Lower lobe of right lung (tissue), 2 donors: Measurements from ENCODE around the gene DDN. TPM values are rescaled to one million over a fixed set of nuclear protein-coding genes. Genes with fewer than 3 reads are reported as not detected.

Source experiments
- ATAC-seq, 2 donors: fragments of 200-7000 bp; cut with Tn5 transposase; one replicate each; pipeline ENCODE4 v1.9.1; 2020 to 2022; ENCODE audit warnings: mild to moderate bottlenecking in 2 of 2, moderate library complexity in 2 of 2
- DNase-seq: peaks from one replicate; pipeline ENCODE4 v3.0.0-alpha.2; 2020
- H3K27ac ChIP-seq: fragments of 200-600 bp; one replicate; pipeline ENCODE4 v1.8.0; 2022
- H3K27me3 ChIP-seq: fragments of 200-600 bp; one replicate; pipeline ENCODE4 v1.8.0; 2022; ENCODE audit warnings: low read depth
- H3K36me3 ChIP-seq: fragments of 200-600 bp; one replicate; pipeline ENCODE4 v1.8.0; 2022; ENCODE audit warnings: mild to moderate bottlenecking
- H3K4me1 ChIP-seq: fragments of 200-600 bp; one replicate; pipeline ENCODE4 v1.8.0; 2022
- H3K4me3 ChIP-seq: fragments of 200-600 bp; one replicate; pipeline ENCODE4 v1.8.0; 2022; ENCODE audit warnings: mild to moderate bottlenecking
- H3K9me3 ChIP-seq: fragments of 200-600 bp; one replicate; pipeline ENCODE4 v1.8.0; 2022
- CTCF ChIP-seq: fragments of 200-600 bp; IDR thresholded peaks from one replicate; pipeline ENCODE4 v1.8.0; 2022; ENCODE audit warnings: antibody characterized with exemption, mild to moderate bottlenecking
- intact Hi-C: fragments of 100-400 bp; cut with DNase I; formaldehyde crosslinking; loops from one replicate; pipeline ENCODE4 v1.11.0; 2022
- total RNA-seq: library from RNA; stranded (reverse); fragmentation: NEBNext Ultra II Directional; extraction: Animal tissue kit (Norgen Biotek cat#: 25700); gene quantifications from one replicate; pipeline ENCODE4 v1.2.1, GENCODE V29; 2021
- donor health status: DM: no; HTN: yes; CAD: no; lungs with severe emphysema.

Gene DDN
- total RNA-seq, 1 donor from 2014 or later: not detected

- H3K36me3 ChIP-seq: peaks cover 98% of the 10 kb centered on the region
Observed at GRCh38 chr12:49030119-49030518, 30.9 kb upstream of the DDN start.

GRCh38 chr12:49028666-49029275, 29.6 kb upstream of the DDN start:
- intact Hi-C loops: no loop called here
- H3K4me1 ChIP-seq: peaks cover 9% of the 10 kb centered on the region
- no peak overlapping the region for H3K4me3 ChIP-seq
- peaks cover 98% of the 10 kb centered on the region for H3K36me3 ChIP-seq
- H3K27me3 ChIP-seq: no peaks in the 10 kb centered on the region
- ATAC-seq (no peak), DNase-seq (no peak)
- no peak overlapping the region for H3K27ac ChIP-seq
- TF ChIP-seq CTCF: no peak
- no peaks in the 10 kb centered on the region for H3K9me3 ChIP-seq

More at GRCh38 chr12:49030119-49030518, 30.9 kb upstream of the DDN start:
- peaks cover 9% of the 10 kb centered on the region for H3K4me1 ChIP-seq
- intact Hi-C loops: no loop called here
- no peak overlapping the region for H3K4me3 ChIP-seq
- no peaks in the 10 kb centered on the region for H3K27me3 ChIP-seq
- no peak for TF ChIP-seq CTCF
- DNase-seq (no peak), ATAC-seq (no peak)
- no peaks in the 10 kb centered on the region for H3K9me3 ChIP-seq
- no peak overlapping the region for H3K27ac ChIP-seq

- Histone ChIP-seq H3K27ac (no peak overlapping the region), H3K36me3 (peaks cover 98% of the 10 kb centered on the region), H3K4me1 (peaks cover 3% of the 10 kb centered on the region), H3K4me3 (no peak overlapping the region), H3K9me3 (no peaks in the 10 kb centered on the region), H3K27me3 (no peaks in the 10 kb centered on the region)
- DNase-seq: no peak
- no peak for ATAC-seq
- intact Hi-C loops: no loop called here
- no peak for TF ChIP-seq CTCF
Observed at GRCh38 chr12:49027846-49028555, 28.8 kb upstream of the DDN start.

GRCh38 chr12:49026678-49027480, 27.7 kb upstream of the DDN start:
- no peaks in the 10 kb centered on the region for H3K9me3 ChIP-seq
- H3K4me3 ChIP-seq: no peak overlapping the region
- no peak overlapping the region for H3K27ac ChIP-seq
- intact Hi-C loops: no loop called here
- no peaks in the 10 kb centered on the region for H3K27me3 ChIP-seq
- TF ChIP-seq CTCF: no peak
- ATAC-seq: no peak
- DNase-seq: no peak
- no peaks in the 10 kb centered on the region for H3K4me1 ChIP-seq
- peaks cover 98% of the 10 kb centered on the region for H3K36me3 ChIP-seq

GRCh38 chr12:49026101-49026500, 26.9 kb upstream of the DDN start:
- intact Hi-C loops: no loop called here
- no peak overlapping the region for H3K4me3 ChIP-seq
- ATAC-seq (no peak), DNase-seq (no peak)
- TF ChIP-seq CTCF: no peak
- no peaks in the 10 kb centered on the region for H3K4me1 ChIP-seq
- no peaks in the 10 kb centered on the region for H3K27me3 ChIP-seq
- no peak overlapping the region for H3K27ac ChIP-seq
- no peaks in the 10 kb centered on the region for H3K9me3 ChIP-seq
- H3K36me3 ChIP-seq: peaks cover 98% of the 10 kb centered on the region
